SK-N-SH (cell line): ENCODE results near the gene SERPINB5. TPM values are rescaled to one million over a fixed set of nuclear protein-coding genes. Genes with fewer than 3 reads are reported as not detected.

Experiments used
- CTCF ChIA-PET: fragments of 300-600, 350-600 bp; formaldehyde crosslinking; extraction: SDS; loops from one replicate; lab custom pipeline; 2021; lab: Yijun Ruan, JAX
- POLR2A ChIA-PET: fragments of 350-600 bp; sonication (Branson Sonifier 250); formaldehyde crosslinking; extraction: SDS; loops from one replicate; lab custom pipeline; 2020; ENCODE audit warnings: antibody characterized with exemption, inconsistent platforms; lab: Yijun Ruan, JAX
- DNase-seq: peaks from one replicate; pipeline ENCODE4 v3.0.0; 2012
- H2AFZ ChIP-seq: fragments of 200-600 bp; sonication (generic); 2 replicates; pipeline ENCODE4 v1.8.1; 2016; ENCODE audit warnings: antibody characterized with exemption, mild to moderate bottlenecking, low read depth
- H3F3A ChIP-seq: fragments of 200-600 bp; sonication (generic); replicated peaks from 2 replicates; pipeline ENCODE3; 2016; ENCODE audit warnings: antibody characterized with exemption, mild to moderate bottlenecking; ENCODE audit not compliant: insufficient read depth
- H3K27ac ChIP-seq, 2 experiments: fragments of 200-500 bp in 1 of 2; fragments of 200-600 bp in 1 of 2; sonication (Bioruptor generic) in 1 of 2; sonication (generic), shearing (Covaris generic) in 1 of 2; 2 replicates each; pipeline versions ENCODE4 v1.5.1 to v1.6.1; 2014 to 2016; ENCODE audit warnings: low read depth in 2 of 2, inconsistent platforms in 1 of 2, low read length in 1 of 2, mild to moderate bottlenecking in 1 of 2, mixed read lengths in 1 of 2
- H3K27me3 ChIP-seq: fragments of 200-600 bp; sonication (generic), shearing (Covaris generic); 2 replicates; pipeline ENCODE4 v1.6.1; 2016; ENCODE audit warnings: mixed run types; ENCODE audit not compliant: insufficient read depth
- H3K36me3 ChIP-seq, 2 experiments: fragments of 200-500 bp in 1 of 2; fragments of 200-600 bp in 1 of 2; sonication (Bioruptor generic) in 1 of 2; sonication (generic) in 1 of 2; replicated peaks in 1 of 2; 2 replicates each; pipeline versions ENCODE3 to v1.5.1; 2014 to 2016; ENCODE audit warnings: low read length in 1 of 2, mild to moderate bottlenecking in 1 of 2; ENCODE audit not compliant: insufficient read depth in 2 of 2, control insufficient read depth in 1 of 2
- H3K4me1 ChIP-seq, 2 experiments: fragments of 200-500 bp in 1 of 2; fragments of 200-600 bp in 1 of 2; sonication (Bioruptor generic) in 1 of 2; sonication (generic), shearing (Covaris generic) in 1 of 2; 2 replicates each; pipeline versions ENCODE4 v1.5.1 to v1.6.1; 2014 to 2016; ENCODE audit warnings: low read depth in 1 of 2, low read length in 1 of 2, mixed run types in 1 of 2; ENCODE audit not compliant: insufficient read depth in 2 of 2, control insufficient read depth in 1 of 2
- H3K4me2 ChIP-seq: fragments of 200-600 bp; sonication (generic), shearing (Covaris generic); 2 replicates; pipeline ENCODE4 v1.6.1; 2017; ENCODE audit warnings: mixed run types
- H3K4me3 ChIP-seq, 2 experiments: fragments of 200-500 bp in 1 of 2; fragments of 200-600 bp in 1 of 2; sonication (Bioruptor generic) in 1 of 2; sonication (generic), shearing (Covaris generic) in 1 of 2; 2 replicates each; pipeline versions ENCODE4 v1.5.1 to v1.8.1; 2014 to 2016; ENCODE audit warnings: low read depth in 2 of 2, inconsistent platforms in 1 of 2, low read length in 1 of 2, mild to moderate bottlenecking in 1 of 2, mixed read lengths in 1 of 2, moderate library complexity in 1 of 2
- H3K79me2 ChIP-seq: fragments of 200-600 bp; sonication (generic); 2 replicates; pipeline ENCODE4 v1.8.1; 2017; ENCODE audit warnings: mild to moderate bottlenecking; ENCODE audit not compliant: insufficient read depth
- H3K9ac ChIP-seq: fragments of 200-600 bp; sonication (generic); 2 replicates; pipeline ENCODE4 v1.6.1; 2017; ENCODE audit warnings: mixed run types
- H3K9me2 ChIP-seq: fragments of 200-600 bp; sonication (generic); 2 replicates; pipeline ENCODE4 v1.6.1; 2017; ENCODE audit warnings: mixed run types
- H3K9me3 ChIP-seq: fragments of 200-600 bp; sonication (generic); 2 replicates; pipeline ENCODE4 v1.6.1; 2017; ENCODE audit warnings: mixed run types, mild to moderate bottlenecking, moderate library complexity
- H4K20me1 ChIP-seq: fragments of 200-600 bp; sonication (generic); 2 replicates; pipeline ENCODE4 v1.6.1; 2017; ENCODE audit warnings: mild to moderate bottlenecking, mixed run types; ENCODE audit not compliant: insufficient read depth
- ELF1 ChIP-seq: IDR thresholded peaks from 2 replicates; pipeline ENCODE4 v1.4.0; 2012
- EP300 ChIP-seq, 2 experiments: IDR thresholded peaks; 2 replicates each; pipeline versions ENCODE4 v1.4.0 to v1.6.1; 2012; ENCODE audit warnings: borderline replicate concordance in 1 of 2, low read depth in 1 of 2, low read length in 1 of 2
- GABPA ChIP-seq: IDR thresholded peaks from 2 replicates; pipeline ENCODE4 v1.4.0; 2012; ENCODE audit warnings: low read depth, mild to moderate bottlenecking
- GATA2 ChIP-seq: sonication (generic); formaldehyde crosslinking; IDR thresholded peaks from 2 replicates; pipeline ENCODE4 v1.5.0; 2020; ENCODE audit warnings: mild to moderate bottlenecking, missing genetic modification reagents
- NRF1 ChIP-seq: IDR thresholded peaks from 2 replicates; pipeline ENCODE4 v1.6.1; 2012; ENCODE audit warnings: low read depth, mild to moderate bottlenecking, low read length
- POLR2AphosphoS5 ChIP-seq: IDR thresholded peaks from 2 replicates; pipeline ENCODE4 v1.6.1; 2012; ENCODE audit warnings: low read depth, low read length
- RCOR1 ChIP-seq: fragments of 150-350 bp; IDR thresholded peaks from 2 replicates; pipeline ENCODE4 v1.6.1; 2017; ENCODE audit warnings: antibody characterized with exemption, low read length
- RFX5 ChIP-seq: IDR thresholded peaks from 2 replicates; pipeline ENCODE4 v1.6.1; 2012; ENCODE audit warnings: mild to moderate bottlenecking, improper control_type of control experiment, low read length
- SMC3 ChIP-seq: IDR thresholded peaks from 2 replicates; pipeline ENCODE4 v1.6.1; 2012; ENCODE audit warnings: low read depth, low read length, improper control_type of control experiment
- TAF1 ChIP-seq: IDR thresholded peaks from 2 replicates; pipeline ENCODE4 v1.6.1; 2012; ENCODE audit warnings: low read depth, mild to moderate bottlenecking, low read length, moderate library complexity, borderline replicate concordance
- TCF12 ChIP-seq: IDR thresholded peaks from 2 replicates; pipeline ENCODE4 v1.4.0; 2012
- WGBS: methylation state at CpG from one replicate; pipeline ENCODE4 v1.1.6; 2017; ENCODE audit warnings: low lambda C conversion rate; 5-methylcytosine and 5-hydroxymethylcytosine counted together
- polyA plus RNA-seq, 3 experiments: library from polyadenylated mRNA; depleted of rRNA; stranded (reverse); fragments of >200 nt; gene quantifications; 2 replicates each; pipeline ENCODE4 v1.2.3, GENCODE V29; 2012
- TF ChIP-seq, protein P1 (sequence below): IDR thresholded peaks from 2 replicates; pipeline ENCODE4 v1.4.0; 2012; ENCODE audit warnings: low read depth, borderline replicate concordance
- TF ChIP-seq, protein P2 (sequence below): fragments of 150-350 bp; IDR thresholded peaks from 2 replicates; pipeline ENCODE4 v1.6.1; 2017; ENCODE audit warnings: antibody characterized with exemption, low read length, low read depth, borderline replicate concordance
- TF ChIP-seq, protein P3 (sequence below): IDR thresholded peaks from 2 replicates; pipeline ENCODE4 v1.6.1; 2012; ENCODE audit warnings: mild to moderate bottlenecking, low read depth, low read length, moderate library complexity

The SERPINB5 gene
- polyA plus RNA-seq, 1 of the 3 experiments (the other 2 are of a cell fraction) = not detected

DNA sequence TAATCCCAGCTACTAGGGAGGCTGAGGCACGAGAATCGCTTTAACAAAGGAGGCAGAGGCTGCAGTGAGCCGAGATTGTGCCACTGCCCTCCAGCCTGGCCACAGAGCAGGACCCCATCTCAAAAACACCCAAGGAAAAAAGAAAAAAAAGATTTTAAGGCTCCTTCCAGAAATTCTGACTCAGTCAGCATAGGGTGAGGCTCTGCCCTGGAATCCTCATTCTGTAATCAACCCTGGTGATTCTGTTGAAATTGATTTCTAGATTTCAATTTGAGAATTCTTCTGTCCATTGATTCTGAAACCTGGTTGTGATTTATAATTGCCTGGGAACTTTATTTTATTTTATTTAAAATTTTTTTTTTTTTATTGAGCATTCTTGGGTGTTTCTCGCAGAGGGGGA is 27.3 kb upstream of the SERPINB5 start:
- TF ChIP-seq, protein P1, sequence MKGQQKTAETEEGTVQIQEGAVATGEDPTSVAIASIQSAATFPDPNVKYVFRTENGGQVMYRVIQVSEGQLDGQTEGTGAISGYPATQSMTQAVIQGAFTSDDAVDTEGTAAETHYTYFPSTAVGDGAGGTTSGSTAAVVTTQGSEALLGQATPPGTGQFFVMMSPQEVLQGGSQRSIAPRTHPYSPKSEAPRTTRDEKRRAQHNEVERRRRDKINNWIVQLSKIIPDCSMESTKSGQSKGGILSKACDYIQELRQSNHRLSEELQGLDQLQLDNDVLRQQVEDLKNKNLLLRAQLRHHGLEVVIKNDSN = no peak
- TF ChIP-seq TAF1 (no peak), GABPA (no peak), TCF12 (no peak), RFX5 (no peak), EP300 (IDR thresholded peaks at IDR 0.05; ENCODE audit: borderline replicate concordance in 1 of 2, low read depth in 1 of 2, low read length in 1 of 2) (no peak), SMC3 (no peak), NRF1 (no peak), RCOR1 (no peak), ELF1 (no peak), POLR2AphosphoS5 (no peak), GATA2 (CRISPR knock-in tag) (no peak)
- TF ChIP-seq, protein P2, sequence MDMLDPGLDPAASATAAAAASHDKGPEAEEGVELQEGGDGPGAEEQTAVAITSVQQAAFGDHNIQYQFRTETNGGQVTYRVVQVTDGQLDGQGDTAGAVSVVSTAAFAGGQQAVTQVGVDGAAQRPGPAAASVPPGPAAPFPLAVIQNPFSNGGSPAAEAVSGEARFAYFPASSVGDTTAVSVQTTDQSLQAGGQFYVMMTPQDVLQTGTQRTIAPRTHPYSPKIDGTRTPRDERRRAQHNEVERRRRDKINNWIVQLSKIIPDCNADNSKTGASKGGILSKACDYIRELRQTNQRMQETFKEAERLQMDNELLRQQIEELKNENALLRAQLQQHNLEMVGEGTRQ = no peak
- TF ChIP-seq, protein P3, sequence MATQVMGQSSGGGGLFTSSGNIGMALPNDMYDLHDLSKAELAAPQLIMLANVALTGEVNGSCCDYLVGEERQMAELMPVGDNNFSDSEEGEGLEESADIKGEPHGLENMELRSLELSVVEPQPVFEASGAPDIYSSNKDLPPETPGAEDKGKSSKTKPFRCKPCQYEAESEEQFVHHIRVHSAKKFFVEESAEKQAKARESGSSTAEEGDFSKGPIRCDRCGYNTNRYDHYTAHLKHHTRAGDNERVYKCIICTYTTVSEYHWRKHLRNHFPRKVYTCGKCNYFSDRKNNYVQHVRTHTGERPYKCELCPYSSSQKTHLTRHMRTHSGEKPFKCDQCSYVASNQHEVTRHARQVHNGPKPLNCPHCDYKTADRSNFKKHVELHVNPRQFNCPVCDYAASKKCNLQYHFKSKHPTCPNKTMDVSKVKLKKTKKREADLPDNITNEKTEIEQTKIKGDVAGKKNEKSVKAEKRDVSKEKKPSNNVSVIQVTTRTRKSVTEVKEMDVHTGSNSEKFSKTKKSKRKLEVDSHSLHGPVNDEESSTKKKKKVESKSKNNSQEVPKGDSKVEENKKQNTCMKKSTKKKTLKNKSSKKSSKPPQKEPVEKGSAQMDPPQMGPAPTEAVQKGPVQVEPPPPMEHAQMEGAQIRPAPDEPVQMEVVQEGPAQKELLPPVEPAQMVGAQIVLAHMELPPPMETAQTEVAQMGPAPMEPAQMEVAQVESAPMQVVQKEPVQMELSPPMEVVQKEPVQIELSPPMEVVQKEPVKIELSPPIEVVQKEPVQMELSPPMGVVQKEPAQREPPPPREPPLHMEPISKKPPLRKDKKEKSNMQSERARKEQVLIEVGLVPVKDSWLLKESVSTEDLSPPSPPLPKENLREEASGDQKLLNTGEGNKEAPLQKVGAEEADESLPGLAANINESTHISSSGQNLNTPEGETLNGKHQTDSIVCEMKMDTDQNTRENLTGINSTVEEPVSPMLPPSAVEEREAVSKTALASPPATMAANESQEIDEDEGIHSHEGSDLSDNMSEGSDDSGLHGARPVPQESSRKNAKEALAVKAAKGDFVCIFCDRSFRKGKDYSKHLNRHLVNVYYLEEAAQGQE = no peak
- Histone ChIP-seq H3F3A (no peaks in the 10 kb centered on the region), H3K27ac (no peak overlapping the region), H3K79me2 (no peaks in the 10 kb centered on the region), H3K27me3 (no peaks in the 10 kb centered on the region), H3K36me3 (no peaks in the 10 kb centered on the region), H3K4me1 (no peaks in the 10 kb centered on the region), H3K9me2 (no peaks in the 10 kb centered on the region), H3K4me2 (no peak overlapping the region), H4K20me1 (no peaks in the 10 kb centered on the region), H2AFZ (no peak overlapping the region), H3K9me3 (no peaks in the 10 kb centered on the region), H3K4me3 (no peak overlapping the region), H3K9ac (no peak overlapping the region)
- POLR2A ChIA-PET = no interaction called here
- no peak for DNase-seq
- CTCF ChIA-PET = no interaction called here
- WGBS = 78% methylated on average over 4 of the region's 4 CpGs
